ENCODE measurements around the gene SGIP1. TPM values are rescaled to one million over a fixed set of nuclear protein-coding genes. Genes with fewer than 3 reads are reported as not detected.

Gene SGIP1
- total and polyA plus RNA-seq, 4 donors, result 24.0 to 66.7 (median 46.2) TPM

DNA sequence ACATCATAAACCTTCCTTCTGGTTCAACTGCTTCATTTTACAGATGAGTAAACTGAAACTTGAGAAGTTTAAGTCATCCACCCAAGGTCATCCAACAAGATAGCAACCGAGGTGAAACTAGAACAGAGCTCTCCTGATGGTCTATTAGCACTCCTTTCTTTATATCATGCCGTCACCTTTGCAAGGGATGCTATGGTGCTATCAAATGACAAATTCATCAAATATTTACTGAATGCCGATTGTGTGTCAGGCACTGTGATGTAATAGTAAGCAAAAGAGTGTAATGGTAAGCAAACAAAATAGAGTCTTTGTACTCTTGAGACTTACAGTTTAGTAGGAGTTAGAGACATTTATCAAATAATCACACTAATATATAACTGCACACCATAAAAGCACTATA, 14.0 kb upstream of the SGIP1 start:
- no CpG with 5 or more reads among the region's 3 CpGs for WGBS (ENCODE audit: insufficient coverage)
- no peaks in the 10 kb centered on the region for H3K9me3 ChIP-seq (ENCODE audit: control insufficient read depth, insufficient read depth, low read length)
- no peaks in the 10 kb centered on the region for H3K27me3 ChIP-seq (ENCODE audit: control insufficient read depth, insufficient read depth, low read length)
- DNase-seq (ENCODE audit: low read depth in 4 of 6, low spot score in 6 of 6), result no peak
- no peak overlapping the region for H3K27ac ChIP-seq (ENCODE audit: low read depth, low read length)
- H3K4me1 ChIP-seq (ENCODE audit: control insufficient read depth, insufficient read depth, low read length), result no peaks in the 10 kb centered on the region
- H3K4me3 ChIP-seq (ENCODE audit: low read depth, low read length), result no peak overlapping the region
- H3K36me3 ChIP-seq (ENCODE audit: control insufficient read depth, insufficient read depth, low read length), result no peaks in the 10 kb centered on the region

DNA sequence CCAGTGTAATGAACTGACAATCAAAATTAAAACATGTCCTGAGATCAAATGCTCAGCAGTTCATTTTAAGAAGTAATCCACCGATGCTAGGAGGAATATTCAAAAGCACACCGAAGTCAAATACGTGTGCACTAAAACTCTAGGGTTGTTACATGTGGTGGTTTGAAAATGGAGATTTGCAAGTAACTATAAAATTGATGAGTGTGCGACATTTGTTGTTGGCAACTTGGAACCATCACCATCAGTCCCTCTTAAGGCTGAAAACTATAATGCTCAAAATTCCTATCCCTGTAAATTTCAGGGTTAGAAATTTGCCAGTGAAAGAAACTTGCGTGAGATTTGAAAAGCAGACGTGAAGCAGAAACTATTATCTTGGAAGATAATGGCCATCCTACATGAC, 13.3 kb upstream of the SGIP1 start:
- no peaks in the 10 kb centered on the region for H3K27me3 ChIP-seq (ENCODE audit: control insufficient read depth, insufficient read depth, low read length)
- no peaks in the 10 kb centered on the region for H3K9me3 ChIP-seq (ENCODE audit: control insufficient read depth, insufficient read depth, low read length)
- H3K27ac ChIP-seq (ENCODE audit: low read depth, low read length), result no peak overlapping the region
- no peaks in the 10 kb centered on the region for H3K36me3 ChIP-seq (ENCODE audit: control insufficient read depth, insufficient read depth, low read length)
- 80% methylated on average over 2 of the region's 6 CpGs for WGBS (ENCODE audit: insufficient coverage)
- no peaks in the 10 kb centered on the region for H3K4me1 ChIP-seq (ENCODE audit: control insufficient read depth, insufficient read depth, low read length)
- no peak overlapping the region for H3K4me3 ChIP-seq (ENCODE audit: low read depth, low read length)
- no peak for DNase-seq (ENCODE audit: low read depth in 4 of 6, low spot score in 6 of 6)

DNA sequence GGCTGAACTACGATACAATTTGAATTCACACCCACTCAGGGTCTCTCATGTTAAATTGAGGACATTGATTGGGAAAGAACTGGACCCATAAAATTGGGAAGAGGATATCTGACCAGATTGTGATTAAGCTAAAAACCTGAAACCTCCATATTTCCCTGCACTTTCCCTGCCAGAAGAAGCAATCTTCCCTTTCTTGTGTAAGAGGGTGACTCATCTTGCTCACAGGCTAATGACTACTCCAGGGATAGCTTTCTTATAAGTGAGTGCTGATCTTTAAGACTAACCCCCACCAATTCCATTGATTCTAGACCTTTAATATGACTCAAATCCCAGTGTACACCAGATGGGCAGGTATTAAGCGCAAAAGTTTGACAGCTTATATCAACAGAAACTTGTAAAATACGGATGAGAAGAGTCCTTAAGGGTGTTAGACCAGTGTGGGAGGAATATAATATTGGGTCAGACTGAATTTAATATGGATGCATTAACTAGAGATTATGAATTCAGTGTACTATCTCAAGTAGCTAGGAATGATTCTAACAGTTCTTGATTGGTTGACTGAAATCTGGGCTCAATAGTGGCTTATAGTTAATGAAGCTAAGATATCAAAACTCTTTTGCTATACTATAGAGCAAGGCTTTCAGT, 12.1 kb upstream of the SGIP1 start:
- no peaks in the 10 kb centered on the region for H3K36me3 ChIP-seq (ENCODE audit: control insufficient read depth, insufficient read depth, low read length)
- H3K4me1 ChIP-seq (ENCODE audit: control insufficient read depth, insufficient read depth, low read length), result no peaks in the 10 kb centered on the region
- H3K4me3 ChIP-seq (ENCODE audit: low read depth, low read length), result no peak overlapping the region
- H3K27ac ChIP-seq (ENCODE audit: low read depth, low read length), result no peak overlapping the region
- no peaks in the 10 kb centered on the region for H3K27me3 ChIP-seq (ENCODE audit: control insufficient read depth, insufficient read depth, low read length)
- no CpG with 5 or more reads among the region's 3 CpGs for WGBS (ENCODE audit: insufficient coverage)
- no peak for DNase-seq (ENCODE audit: low read depth in 4 of 6, low spot score in 6 of 6)
- no peaks in the 10 kb centered on the region for H3K9me3 ChIP-seq (ENCODE audit: control insufficient read depth, insufficient read depth, low read length)

DNA sequence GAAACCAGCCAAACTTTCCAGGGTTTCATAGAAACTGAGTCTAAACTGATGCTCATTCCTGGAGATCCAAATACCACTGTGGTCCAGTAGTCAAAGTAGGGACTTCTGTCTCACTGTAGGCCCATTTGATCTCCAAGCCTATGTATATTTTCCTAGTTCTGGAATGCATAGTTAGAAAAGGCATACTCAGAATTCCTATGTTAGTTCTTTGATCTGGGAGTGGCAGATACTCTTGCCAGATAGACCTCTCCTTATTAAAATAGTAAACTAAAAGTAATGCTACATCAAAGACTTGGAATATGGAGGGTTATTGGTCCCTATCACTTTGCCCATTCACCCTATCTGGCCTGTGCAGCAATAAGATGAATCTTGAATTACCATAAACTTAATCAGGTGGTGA, 10.4 kb upstream of the SGIP1 start:
- H3K9me3 ChIP-seq (ENCODE audit: control insufficient read depth, insufficient read depth, low read length), result no peaks in the 10 kb centered on the region
- no peak overlapping the region for H3K4me3 ChIP-seq (ENCODE audit: low read depth, low read length)
- H3K27ac ChIP-seq (ENCODE audit: low read depth, low read length), result no peak overlapping the region
- H3K27me3 ChIP-seq (ENCODE audit: control insufficient read depth, insufficient read depth, low read length), result no peaks in the 10 kb centered on the region
- H3K4me1 ChIP-seq (ENCODE audit: control insufficient read depth, insufficient read depth, low read length), result no peaks in the 10 kb centered on the region
- DNase-seq (ENCODE audit: low read depth in 4 of 6, low spot score in 6 of 6), result no peak
- no peaks in the 10 kb centered on the region for H3K36me3 ChIP-seq (ENCODE audit: control insufficient read depth, insufficient read depth, low read length)

DNA sequence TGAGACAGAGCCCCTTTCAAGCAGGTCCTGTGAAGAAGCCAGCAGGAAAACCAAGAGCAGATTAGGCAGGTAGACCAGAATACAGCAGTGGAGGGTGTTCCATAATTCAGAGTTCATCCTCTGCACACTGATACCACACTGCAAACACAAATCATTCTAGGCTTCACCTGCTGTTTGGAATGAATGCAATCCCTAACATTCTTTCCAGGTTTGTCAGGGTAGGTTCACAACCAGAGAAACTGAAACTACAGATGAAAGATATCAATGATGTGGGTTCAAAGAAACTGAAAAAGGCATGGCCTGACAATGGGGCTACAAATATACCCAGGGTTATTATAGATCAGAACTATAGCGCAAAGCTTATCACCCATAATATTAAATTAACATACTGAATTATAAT, 8.9 kb upstream of the SGIP1 start:
- Histone ChIP-seq H3K27ac (ENCODE audit: low read depth, low read length) (no peak overlapping the region), H3K4me3 (ENCODE audit: low read depth, low read length) (no peak overlapping the region), H3K9me3 (ENCODE audit: control insufficient read depth, insufficient read depth, low read length) (no peaks in the 10 kb centered on the region), H3K27me3 (ENCODE audit: control insufficient read depth, insufficient read depth, low read length) (no peaks in the 10 kb centered on the region), H3K4me1 (ENCODE audit: control insufficient read depth, insufficient read depth, low read length) (no peaks in the 10 kb centered on the region), H3K36me3 (ENCODE audit: control insufficient read depth, insufficient read depth, low read length) (no peaks in the 10 kb centered on the region)
- no CpG with 5 or more reads among the region's 1 CpG for WGBS (ENCODE audit: insufficient coverage)
- DNase-seq (ENCODE audit: low read depth in 4 of 6, low spot score in 6 of 6), result no peak

DNA sequence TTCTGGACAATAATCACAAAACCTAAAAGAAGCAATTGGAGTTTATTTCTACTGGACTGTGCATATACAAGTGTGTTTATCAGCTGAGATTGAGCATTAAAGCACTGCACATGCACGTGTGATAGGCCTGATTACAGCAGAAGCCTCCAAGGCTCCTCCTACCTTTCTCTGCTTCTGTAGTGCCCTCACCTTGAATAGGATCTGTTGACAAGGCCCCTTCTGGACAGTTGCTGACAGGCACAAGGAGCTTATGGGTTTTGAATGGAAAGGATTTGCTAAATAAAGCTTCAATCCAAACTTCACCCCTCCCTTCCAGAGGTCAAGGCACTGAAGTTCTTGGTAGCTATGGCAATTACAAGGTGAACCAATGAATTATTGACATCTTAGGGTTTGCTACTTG, 7.9 kb upstream of the SGIP1 start:
- Histone ChIP-seq H3K4me3 (ENCODE audit: low read depth, low read length) (no peak overlapping the region), H3K27ac (ENCODE audit: low read depth, low read length) (no peak overlapping the region), H3K9me3 (ENCODE audit: control insufficient read depth, insufficient read depth, low read length) (no peaks in the 10 kb centered on the region), H3K4me1 (ENCODE audit: control insufficient read depth, insufficient read depth, low read length) (no peaks in the 10 kb centered on the region), H3K36me3 (ENCODE audit: control insufficient read depth, insufficient read depth, low read length) (no peaks in the 10 kb centered on the region), H3K27me3 (ENCODE audit: control insufficient read depth, insufficient read depth, low read length) (no peaks in the 10 kb centered on the region)
- 60% methylated on average over 1 of the region's 1 CpG for WGBS (ENCODE audit: insufficient coverage)
- no peak for DNase-seq (ENCODE audit: low read depth in 4 of 6, low spot score in 6 of 6)

DNA sequence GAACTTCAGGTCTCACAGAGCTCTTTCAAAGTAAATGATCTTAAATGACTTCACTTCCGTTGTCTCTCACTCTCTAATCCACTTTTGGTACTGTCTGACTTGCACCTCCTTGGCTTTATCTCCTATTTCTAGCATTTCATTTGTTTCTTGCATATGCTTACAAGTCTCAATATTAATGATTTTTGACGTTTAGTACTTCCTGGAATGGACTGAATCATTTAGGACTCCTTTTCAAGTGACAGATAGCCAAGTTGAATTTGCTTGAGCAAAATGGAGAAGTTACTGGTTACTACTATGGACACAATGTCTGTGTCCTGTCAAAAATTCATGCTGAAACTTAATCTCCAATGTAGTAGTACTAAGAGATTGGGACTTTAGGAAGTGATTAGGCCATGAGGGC, 7.0 kb upstream of the SGIP1 start:
- Histone ChIP-seq H3K4me1 (ENCODE audit: control insufficient read depth, insufficient read depth, low read length) (no peaks in the 10 kb centered on the region), H3K36me3 (ENCODE audit: control insufficient read depth, insufficient read depth, low read length) (no peaks in the 10 kb centered on the region), H3K9me3 (ENCODE audit: control insufficient read depth, insufficient read depth, low read length) (no peaks in the 10 kb centered on the region), H3K27ac (ENCODE audit: low read depth, low read length) (no peak overlapping the region), H3K27me3 (ENCODE audit: control insufficient read depth, insufficient read depth, low read length) (no peaks in the 10 kb centered on the region), H3K4me3 (ENCODE audit: low read depth, low read length) (no peak overlapping the region)
- DNase-seq (ENCODE audit: low read depth in 4 of 6, low spot score in 6 of 6), result no peak
- 83% methylated on average over 1 of the region's 2 CpGs for WGBS (ENCODE audit: insufficient coverage)

DNA sequence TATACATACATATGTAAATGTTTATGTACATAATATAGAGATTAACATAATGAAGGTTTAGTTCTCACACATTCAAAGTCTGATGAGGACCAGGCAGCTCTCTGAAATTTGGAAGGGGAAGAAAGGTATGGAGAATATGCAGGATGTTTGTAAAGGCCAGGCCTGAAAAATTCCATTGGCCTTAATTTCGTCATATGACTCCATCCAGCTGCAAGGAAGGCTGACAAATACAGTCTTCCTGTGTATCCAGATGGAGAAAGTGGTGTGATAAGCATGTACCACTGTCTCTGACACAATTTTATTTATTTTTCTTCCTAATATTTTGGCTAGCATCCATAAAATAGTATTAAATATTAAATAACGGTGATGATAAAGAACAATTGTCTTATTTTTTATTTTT, 6.3 kb upstream of the SGIP1 start:
- no peak overlapping the region for H3K27ac ChIP-seq (ENCODE audit: low read depth, low read length)
- no peak for DNase-seq (ENCODE audit: low read depth in 4 of 6, low spot score in 6 of 6)
- no peaks in the 10 kb centered on the region for H3K36me3 ChIP-seq (ENCODE audit: control insufficient read depth, insufficient read depth, low read length)
- no CpG with 5 or more reads among the region's 2 CpGs for WGBS (ENCODE audit: insufficient coverage)
- H3K27me3 ChIP-seq (ENCODE audit: control insufficient read depth, insufficient read depth, low read length), result no peaks in the 10 kb centered on the region
- no peaks in the 10 kb centered on the region for H3K9me3 ChIP-seq (ENCODE audit: control insufficient read depth, insufficient read depth, low read length)
- peaks cover 2% of the 10 kb centered on the region for H3K4me1 ChIP-seq (ENCODE audit: control insufficient read depth, insufficient read depth, low read length)
- H3K4me3 ChIP-seq (ENCODE audit: low read depth, low read length), result no peak overlapping the region

DNA sequence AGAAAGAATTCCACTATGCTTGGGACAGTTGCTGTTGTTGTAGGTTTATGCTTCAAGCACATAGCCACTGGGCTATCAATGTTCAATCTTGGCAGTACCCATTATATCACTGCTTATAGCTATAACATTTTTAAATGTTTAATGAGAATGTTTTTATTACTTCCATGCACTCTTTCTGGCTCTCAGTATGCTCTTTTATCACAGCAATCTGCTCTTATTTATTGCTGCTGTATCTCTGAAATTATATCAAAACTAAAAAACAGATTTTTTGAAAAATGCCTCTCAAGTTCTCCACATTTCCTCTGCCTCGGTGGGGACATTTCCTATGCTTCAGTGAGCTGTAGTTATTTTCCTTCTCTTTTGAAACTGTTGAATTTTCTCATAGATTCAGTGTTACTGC, 5.4 kb upstream of the SGIP1 start:
- Histone ChIP-seq H3K4me1 (ENCODE audit: control insufficient read depth, insufficient read depth, low read length) (peaks cover 9% of the 10 kb centered on the region), H3K36me3 (ENCODE audit: control insufficient read depth, insufficient read depth, low read length) (no peaks in the 10 kb centered on the region), H3K27ac (ENCODE audit: low read depth, low read length) (no peak overlapping the region), H3K9me3 (ENCODE audit: control insufficient read depth, insufficient read depth, low read length) (no peaks in the 10 kb centered on the region), H3K4me3 (ENCODE audit: low read depth, low read length) (no peak overlapping the region), H3K27me3 (ENCODE audit: control insufficient read depth, insufficient read depth, low read length) (no peaks in the 10 kb centered on the region)
- no CpG with 5 or more reads among the region's 1 CpG for WGBS (ENCODE audit: insufficient coverage)
- peak in 1 of 6 donors; percentile 16 for DNase-seq (ENCODE audit: low read depth in 4 of 6, low spot score in 6 of 6)

DNA sequence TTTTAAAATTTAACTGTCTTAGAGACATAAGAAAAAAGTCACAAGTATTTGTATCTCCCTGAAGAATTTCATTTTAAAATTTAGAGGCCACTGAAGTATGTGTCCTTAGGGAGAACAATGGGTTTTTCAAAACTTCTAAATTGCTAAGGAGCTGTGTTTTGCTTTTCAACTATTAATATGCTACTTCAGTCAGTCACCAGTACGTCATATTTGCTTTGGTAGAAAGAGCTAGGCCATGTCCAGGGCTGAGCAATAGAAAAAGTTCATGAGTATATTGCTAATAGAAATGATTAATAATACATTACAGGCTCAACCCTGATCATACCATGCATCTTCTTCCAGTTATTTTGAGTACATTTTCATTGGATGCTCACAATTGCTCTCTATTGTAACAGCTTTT, 1.7 kb upstream of the SGIP1 start:
- no CpG with 5 or more reads among the region's 1 CpG for WGBS (ENCODE audit: insufficient coverage)
- Histone ChIP-seq H3K36me3 (ENCODE audit: control insufficient read depth, insufficient read depth, low read length) (no peaks in the 10 kb centered on the region), H3K4me3 (ENCODE audit: low read depth, low read length) (no peak overlapping the region), H3K9me3 (ENCODE audit: control insufficient read depth, insufficient read depth, low read length) (no peaks in the 10 kb centered on the region), H3K27me3 (ENCODE audit: control insufficient read depth, insufficient read depth, low read length) (no peaks in the 10 kb centered on the region), H3K4me1 (ENCODE audit: control insufficient read depth, insufficient read depth, low read length) (peaks cover 9% of the 10 kb centered on the region), H3K27ac (ENCODE audit: low read depth, low read length) (no peak overlapping the region)
- no peak for DNase-seq (ENCODE audit: low read depth in 4 of 6, low spot score in 6 of 6)

Measured in spinal cord (tissue), 10 donors.